RWPE1 (cell line): ENCODE measurements around the gene RGCC.
"Not testable (repeated sequence)": the region's sequence is repeated elsewhere in the genome, so short reads cannot be mapped to it uniquely, and the experiment has no call there.

Experiments
- CTCF ChIA-PET: fragments of 350-600 bp; sonication (Branson Sonifier 250); formaldehyde crosslinking; extraction: SDS; loops from one replicate; lab custom pipeline; 2021; lab: Yijun Ruan, JAX
- POLR2A ChIA-PET: fragments of 400-600 bp; formaldehyde crosslinking; extraction: SDS; loops from one replicate; lab custom pipeline; 2020; ENCODE audit warnings: antibody characterized with exemption; ENCODE audit not compliant: low non-redundant PET; lab: Yijun Ruan, JAX
- DNase-seq: peaks from one replicate; pipeline ENCODE4 v3.0.0; 2012; ENCODE audit warnings: low spot score
- H3K27ac ChIP-seq: fragments of 450-650 bp; 2 replicates; pipeline ENCODE4 v1.5.1; 2017
- CTCF ChIP-seq: fragments of 450-650 bp; conservative IDR thresholded peaks from 2 replicates; pipeline ENCODE4 v1.5.1; 2017; ENCODE audit warnings: low read depth, mild to moderate bottlenecking

RGCC gene

GRCh38 chr13:41502031-41502430 lies 44.7 kb downstream of the RGCC start:
- POLR2A ChIA-PET: no interaction called here
- TF ChIP-seq CTCF: no peak
- DNase-seq: no peak
- CTCF ChIA-PET: no interaction called here
- H3K27ac ChIP-seq: no peak overlapping the region

GRCh38 chr13:41502673-41503072 lies 45.3 kb downstream of the RGCC start:
- CTCF ChIA-PET: no interaction called here
- POLR2A ChIA-PET: no interaction called here
- no peak for TF ChIP-seq CTCF
- DNase-seq: no peak
- H3K27ac ChIP-seq: no peak overlapping the region

GRCh38 chr13:41503356-41503755 lies 46.0 kb downstream of the RGCC start:
- ChIA-PET POLR2A (no interaction called here), CTCF (no interaction called here)
- no peak overlapping the region for H3K27ac ChIP-seq
- DNase-seq: no peak
- no peak for TF ChIP-seq CTCF

- DNase-seq, POLR2A ChIA-PET, H3K27ac ChIP-seq, CTCF ChIA-PET: not testable (repeated sequence)
Observed at GRCh38 chr13:41504657-41505056, 47.3 kb downstream of the RGCC start.

- DNase-seq: no peak
- TF ChIP-seq CTCF: no peak
- ChIA-PET CTCF (no interaction called here), POLR2A (no interaction called here)
- no peak overlapping the region for H3K27ac ChIP-seq
Observed at GRCh38 chr13:41505209-41505835, 48.0 kb downstream of the RGCC start.

GRCh38 chr13:41506312-41506711 lies 49.0 kb downstream of the RGCC start:
- no peak for DNase-seq
- ChIA-PET CTCF (no interaction called here), POLR2A (interaction anchor here (0.6 kb wide), 1 partner anchor 22 kb away, joined by 3 read pairs; no protein-coding TSS in a partner anchor)
- no peak for TF ChIP-seq CTCF
- H3K27ac ChIP-seq: no peak overlapping the region

- CTCF ChIA-PET: no interaction called here
- no peak for DNase-seq
- H3K27ac ChIP-seq: no peak overlapping the region
- TF ChIP-seq CTCF: no peak
- POLR2A ChIA-PET: no interaction called here
Observed at GRCh38 chr13:41509971-41510370, 52.6 kb downstream of the RGCC start.
